ENCODE measurements around the gene ENTPD6. TPM values are rescaled to one million over a fixed set of nuclear protein-coding genes. Genes with fewer than 3 reads are reported as not detected.

The ENTPD6 gene
- total and polyA plus RNA-seq, 2 donors (not counting 1 experiment from before 2014, with no cell fraction given): 64.4 to 79.8 TPM

- H3K9me3 ChIP-seq (ENCODE audit: control extremely low read depth in 1 of 3, control insufficient read depth in 2 of 3, insufficient read depth in 1 of 3, low read length in 2 of 3): no peaks in the 10 kb centered on the region
- H3K27ac ChIP-seq (ENCODE audit: low read length in 2 of 2): no peak overlapping the region
- DNase-seq (no peak), ATAC-seq (ENCODE audit: low read depth) (no peak)
- Mint-ChIP-seq H3K9me3 (ENCODE audit: insufficient read depth) (no peaks in the 10 kb centered on the region), H3K4me1 (peaks cover 17% of the 10 kb centered on the region), H3K4me3 (no peak overlapping the region), H3K27ac (no peak overlapping the region), H3K27me3 (no peaks in the 10 kb centered on the region)
- H3K79me2 ChIP-seq (ENCODE audit: control insufficient read depth, insufficient read depth, low read length): peaks cover 47% of the 10 kb centered on the region
- H4K20me1 ChIP-seq (ENCODE audit: control insufficient read depth, insufficient read depth, low read length, poor library complexity, severe bottlenecking): peaks cover 8% of the 10 kb centered on the region
- no peak for TF ChIP-seq EZH2 (IDR thresholded peaks at IDR 0.05; ENCODE audit: borderline replicate concordance, insufficient read depth, low read depth, low read length, poor library complexity, severe bottlenecking)
- TF ChIP-seq CTCF (IDR thresholded peaks at IDR 0.05): no peak
- H3K36me3 ChIP-seq (replicated peaks in 1 of 2; ENCODE audit: control extremely low read depth in 1 of 2, control insufficient read depth in 1 of 2, extremely low read depth in 1 of 2, insufficient read depth in 2 of 2, low read length in 1 of 2): peaks cover 1 to 9% of the 10 kb centered on the region in 2 experiments
- H3K4me3 ChIP-seq (ENCODE audit: control extremely low read depth in 1 of 5, extremely low read depth in 1 of 5, insufficient read depth in 1 of 5, low read depth in 2 of 5, low read length in 4 of 5): no peak overlapping the region
- no peak overlapping the region for H3K4me2 ChIP-seq (replicated peaks; ENCODE audit: low read depth, low read length, poor library complexity, severe bottlenecking)
- H3K9ac ChIP-seq (ENCODE audit: low read length): no peak overlapping the region
- ChIA-PET CTCF (no interaction called here), POLR2A (no interaction called here)
- intact Hi-C loops (cut with micrococcal nuclease): no loop called here
- peaks cover 7 to 8% of the 10 kb centered on the region in 2 donors for H3K4me1 ChIP-seq (ENCODE audit: control insufficient read depth in 2 of 2, insufficient read depth in 2 of 2, low read length in 2 of 2)
- H2AFZ ChIP-seq (ENCODE audit: insufficient read depth, low read depth, low read length, poor library complexity, severe bottlenecking): no peak overlapping the region
- no peaks in the 10 kb centered on the region for H3K27me3 ChIP-seq (replicated peaks in 1 of 4; ENCODE audit: control extremely low read depth in 1 of 4, control insufficient read depth in 3 of 4, insufficient read depth in 4 of 4, low read length in 3 of 4)
- WGBS (ENCODE audit: insufficient coverage): 100% methylated on average over 1 of the region's 6 CpGs
Observed at GRCh38 chr20:25252686-25253421, 57.3 kb downstream of the ENTPD6 start.

GRCh38 chr20:25253606-25254275 lies 58.2 kb downstream of the ENTPD6 start:
- H3K9me3 Mint-ChIP-seq (ENCODE audit: insufficient read depth): no peaks in the 10 kb centered on the region
- no peak overlapping the region for H3K4me3 ChIP-seq (ENCODE audit: control extremely low read depth in 1 of 5, extremely low read depth in 1 of 5, insufficient read depth in 1 of 5, low read depth in 2 of 5, low read length in 4 of 5)
- no peak for ATAC-seq (ENCODE audit: low read depth)
- H3K27me3 ChIP-seq (replicated peaks in 1 of 4; ENCODE audit: control extremely low read depth in 1 of 4, control insufficient read depth in 3 of 4, insufficient read depth in 4 of 4, low read length in 3 of 4): no peaks in the 10 kb centered on the region
- no peak for DNase-seq
- H3K79me2 ChIP-seq (ENCODE audit: control insufficient read depth, insufficient read depth, low read length): peaks cover 39% of the 10 kb centered on the region
- peaks cover 11% of the 10 kb centered on the region for H4K20me1 ChIP-seq (ENCODE audit: control insufficient read depth, insufficient read depth, low read length, poor library complexity, severe bottlenecking)
- no peak overlapping the region for H3K4me3 Mint-ChIP-seq
- H3K4me2 ChIP-seq (replicated peaks; ENCODE audit: low read depth, low read length, poor library complexity, severe bottlenecking): no peak overlapping the region
- peaks cover 3 to 9% of the 10 kb centered on the region in 2 experiments for H3K36me3 ChIP-seq (replicated peaks in 1 of 2; ENCODE audit: control extremely low read depth in 1 of 2, control insufficient read depth in 1 of 2, extremely low read depth in 1 of 2, insufficient read depth in 2 of 2, low read length in 1 of 2)
- H3K4me1 ChIP-seq (ENCODE audit: control insufficient read depth in 2 of 2, insufficient read depth in 2 of 2, low read length in 2 of 2): peaks cover 5% of the 10 kb centered on the region in 2 donors
- POLR2A ChIA-PET: no interaction called here
- H3K27ac Mint-ChIP-seq: no peak overlapping the region
- H3K27ac ChIP-seq (ENCODE audit: low read length in 2 of 2): no peak overlapping the region
- WGBS (ENCODE audit: insufficient coverage): 100% methylated on average over 3 of the region's 11 CpGs
- no peak for TF ChIP-seq CTCF (IDR thresholded peaks at IDR 0.05)
- TF ChIP-seq EZH2 (IDR thresholded peaks at IDR 0.05; ENCODE audit: borderline replicate concordance, insufficient read depth, low read depth, low read length, poor library complexity, severe bottlenecking): no peak
- H3K9ac ChIP-seq (ENCODE audit: low read length): no peak overlapping the region
- CTCF ChIA-PET: interaction anchor here (0.5 kb wide), 1 partner anchor 160 kb away, joined by 3 read pairs; no protein-coding TSS in a partner anchor
- H3K9me3 ChIP-seq (ENCODE audit: control extremely low read depth in 1 of 3, control insufficient read depth in 2 of 3, insufficient read depth in 1 of 3, low read length in 2 of 3): no peaks in the 10 kb centered on the region
- intact Hi-C loops (cut with micrococcal nuclease): no loop called here
- peaks cover 12% of the 10 kb centered on the region for H3K4me1 Mint-ChIP-seq
- H2AFZ ChIP-seq (ENCODE audit: insufficient read depth, low read depth, low read length, poor library complexity, severe bottlenecking): no peak overlapping the region
- no peaks in the 10 kb centered on the region for H3K27me3 Mint-ChIP-seq

Data from B cell (primary cell).